SK-MEL-5 (cell line): ENCODE results near the gene TNK2. TPM values are rescaled to one million over a fixed set of nuclear protein-coding genes. Genes with fewer than 3 reads are reported as not detected.

ENCODE experiments used
- DNase-seq: peaks from one replicate; pipeline ENCODE4 v3.0.0-alpha.2; 2016; ENCODE audit warnings: low read depth, low spot score
- in situ Hi-C: cut with HindIII; loops from 2 replicates; pipeline ENCODE4 v1.10.0; 2016; ENCODE audit warnings: low sequenced_read_pairs, high pct_unique_total_duplicates, low pct_unique_long_range_greater_than_20kb
- total RNA-seq: library from RNA; depleted of rRNA; stranded (reverse); fragments of >200 nt; shearing (Covaris generic); gene quantifications from 2 replicates; pipeline ENCODE4 v1.2.3, GENCODE V29; 2014

The TNK2 gene
- total RNA-seq, 1 experiment from 2014 or later, result 9.0 TPM

DNA sequence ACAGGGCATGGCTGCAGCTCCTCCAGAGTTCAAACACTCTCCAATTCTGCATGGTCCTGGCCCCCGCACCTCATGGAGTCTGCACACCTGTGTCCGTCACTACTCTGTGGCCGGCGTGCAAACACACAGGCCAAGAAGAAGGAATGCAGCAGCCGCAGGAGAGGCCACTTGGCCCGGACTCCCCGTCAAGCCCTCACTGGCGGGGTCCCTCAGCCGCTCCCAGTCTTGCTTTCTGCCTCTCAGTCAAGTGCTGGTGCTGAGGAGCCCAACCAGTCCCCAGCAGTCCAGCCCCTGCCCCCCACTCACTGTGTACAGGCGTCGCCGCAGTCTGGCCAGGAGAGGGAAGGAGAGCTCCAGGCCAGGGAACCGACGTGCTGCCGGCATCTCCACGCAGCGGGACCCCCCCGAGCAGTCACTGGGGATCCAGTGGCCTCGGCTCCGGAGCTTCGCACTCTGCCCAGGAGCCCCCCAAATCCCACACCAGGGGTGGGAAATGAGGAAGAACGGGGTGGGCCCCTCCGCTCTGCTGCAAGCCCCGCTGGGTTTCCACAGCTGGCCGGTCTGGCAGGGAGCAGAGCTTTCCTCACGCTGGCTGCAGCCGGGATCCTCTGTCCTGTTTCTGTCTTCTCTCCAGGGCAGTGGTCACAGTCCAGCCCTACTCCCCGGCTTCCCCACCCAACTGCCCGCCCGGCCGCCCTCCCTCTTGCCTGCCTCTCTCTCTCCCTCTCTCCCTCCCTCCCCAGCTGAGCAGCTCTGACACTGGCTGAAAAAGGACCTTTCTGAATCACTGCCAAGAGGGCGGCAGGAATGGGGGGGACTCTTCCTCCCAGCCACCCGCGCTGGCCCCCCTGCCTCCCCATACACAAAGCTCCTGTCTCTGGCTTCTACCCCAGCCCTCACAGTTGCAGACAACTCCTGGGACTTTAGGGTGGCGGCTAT is 16.0 kb downstream of the TNK2 start:
- no peak for DNase-seq
- in situ Hi-C loops, result no loop called here

DNA sequence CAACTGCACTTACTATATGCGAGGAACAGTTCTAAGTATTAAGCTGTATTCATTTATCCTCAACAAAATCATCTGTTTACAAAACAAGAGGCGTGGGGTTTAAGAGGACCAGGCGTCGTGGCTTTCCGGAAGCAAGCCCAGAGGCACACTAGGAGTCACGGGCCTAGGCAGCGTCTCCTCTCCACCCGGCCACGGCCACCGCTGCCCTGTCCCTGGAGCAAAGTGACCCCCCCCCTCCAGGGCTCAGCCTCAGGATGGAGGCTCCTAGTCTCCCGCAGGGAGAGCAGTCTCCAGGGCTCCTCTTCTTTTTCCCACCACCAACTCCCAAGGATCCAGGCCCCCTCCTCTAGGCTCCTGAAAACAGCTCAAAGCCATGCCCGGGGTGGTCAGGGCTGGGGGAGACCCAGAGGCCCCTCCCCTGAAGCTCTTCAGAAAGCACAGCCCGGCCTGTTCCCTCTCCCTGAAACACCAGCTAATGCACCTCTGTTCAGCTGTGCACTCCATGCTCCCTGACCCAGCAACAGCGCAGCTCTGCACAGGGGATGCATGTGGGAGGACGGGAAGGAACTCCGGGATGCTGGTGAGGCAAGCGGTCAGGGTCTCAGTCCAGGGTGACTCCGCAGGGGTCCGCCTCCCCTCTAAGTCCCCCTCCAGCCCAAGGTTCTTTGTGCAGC is 16.8 kb downstream of the TNK2 start:
- in situ Hi-C loops, result no loop called here

GRCh38 chr3:195889870-195890295 is 18.5 kb downstream of the TNK2 start:
- in situ Hi-C loops, result no loop called here
- DNase-seq, result no peak

More for the DNA sequence above, 16.8 kb downstream of the TNK2 start:
- DNase-seq, result no peak

DNA sequence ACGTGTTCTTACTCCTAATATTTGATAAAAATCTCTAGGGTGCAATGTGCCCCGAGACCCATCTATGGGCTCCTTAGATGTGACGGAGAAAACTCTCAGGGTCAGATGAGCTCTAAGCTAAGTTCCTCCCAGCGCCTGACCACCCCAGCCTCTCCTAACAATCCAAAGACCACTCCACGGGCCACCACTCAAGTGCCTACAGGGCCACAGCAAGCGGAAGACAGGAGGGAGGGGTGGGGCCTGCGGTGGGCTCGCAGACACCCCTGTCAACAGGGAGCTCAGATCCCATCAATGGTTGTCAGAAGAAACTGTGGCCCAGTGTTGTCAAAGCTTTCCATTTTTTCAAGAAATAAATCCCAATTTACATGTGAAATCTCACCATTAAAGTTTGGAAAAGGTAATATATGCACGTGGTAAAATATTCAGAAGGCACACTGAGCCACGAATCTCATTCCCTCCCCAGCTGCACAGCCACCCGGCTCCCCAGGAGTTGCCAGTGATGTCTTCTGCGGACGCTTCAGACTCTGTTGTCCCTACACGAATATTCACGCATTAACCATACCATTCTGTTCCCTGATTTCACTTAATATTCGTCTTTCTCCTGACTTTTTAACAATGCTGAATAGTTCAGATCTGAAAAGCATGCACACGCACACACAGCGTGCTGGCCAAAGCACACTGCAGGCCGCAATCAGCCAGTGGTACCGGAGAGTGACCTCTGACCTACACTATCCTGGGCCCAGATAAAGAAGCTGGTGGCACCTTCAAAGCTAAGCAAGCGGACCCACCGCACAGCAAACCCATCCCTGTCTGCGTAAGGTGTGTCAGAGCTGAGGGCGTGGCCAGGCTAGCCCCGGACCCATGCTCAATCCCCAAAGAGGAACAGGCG is 19.1 kb downstream of the TNK2 start:
- in situ Hi-C loops, result no loop called here
- DNase-seq, result no peak

GRCh38 chr3:195888311-195888761 is 20.0 kb downstream of the TNK2 start:
- in situ Hi-C loops, result no loop called here
- no peak for DNase-seq

DNA sequence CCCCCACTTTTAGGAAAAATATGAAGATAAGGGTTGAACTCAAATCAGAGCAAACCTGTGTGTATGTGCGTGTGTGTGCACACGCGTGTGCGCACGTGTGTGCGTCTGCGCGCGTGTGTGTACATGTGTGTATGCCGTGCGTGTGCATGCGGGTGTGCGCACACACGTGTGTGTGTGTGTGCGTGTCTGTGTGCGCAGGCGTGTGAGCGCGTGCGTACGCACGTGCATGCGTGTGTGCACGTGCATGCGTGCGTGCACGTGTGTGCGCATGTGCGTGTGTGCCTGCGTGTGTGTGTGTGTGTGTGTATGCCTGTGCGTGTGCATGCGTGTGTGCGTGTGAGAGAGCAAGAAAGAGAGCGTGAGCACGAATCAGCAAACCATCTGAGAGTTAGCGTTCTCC is 20.7 kb downstream of the TNK2 start:
- no peak for DNase-seq
- in situ Hi-C loops, result no loop called here

- in situ Hi-C loops, result no loop called here
- DNase-seq, result no peak
These were observed 21.9 kb downstream of the TNK2 start for GRCh38 chr3:195886181-195887141.

DNA sequence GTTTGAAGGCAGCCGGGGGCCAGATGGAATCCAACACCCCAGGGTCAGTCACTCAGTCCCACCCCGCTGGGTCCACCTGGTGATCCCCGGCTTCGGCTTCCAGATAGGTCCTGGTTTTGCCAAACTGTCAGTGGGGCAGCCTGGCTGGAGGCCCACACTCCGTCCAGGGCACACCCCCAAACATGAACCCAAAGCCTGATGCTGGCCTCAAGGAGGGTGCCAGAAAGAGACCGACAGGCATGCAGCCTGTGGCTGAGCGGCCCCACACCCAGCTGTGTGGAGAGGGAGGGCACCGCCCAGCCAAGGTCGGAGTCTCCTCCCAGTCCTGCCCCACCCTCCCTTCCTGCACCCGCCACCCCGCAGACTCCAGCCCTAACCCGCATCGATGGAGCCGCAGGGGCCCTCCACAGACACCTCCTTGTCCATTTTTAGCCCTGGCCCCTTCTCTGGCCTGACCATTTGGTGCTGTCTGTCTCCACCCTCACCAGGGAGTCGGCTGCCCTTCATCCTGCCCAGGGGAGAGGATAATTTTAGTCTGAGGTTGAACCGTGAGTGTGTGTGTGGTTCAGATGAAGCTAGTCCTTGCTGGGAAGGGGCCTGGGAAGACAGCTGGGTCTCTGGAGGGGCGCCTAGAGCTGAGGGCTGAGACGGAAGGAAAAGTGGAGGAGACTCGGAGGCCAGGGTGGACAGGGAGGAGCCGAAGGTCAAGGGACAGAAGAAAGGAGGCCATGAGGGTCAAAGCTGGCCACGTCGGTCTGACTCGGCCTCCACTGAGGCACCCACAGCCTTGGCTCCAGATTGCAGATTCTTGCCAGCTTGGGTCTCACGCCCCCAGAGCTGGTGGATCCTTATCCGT is 23.1 kb downstream of the TNK2 start:
- in situ Hi-C loops, result no loop called here
- no peak for DNase-seq

DNA sequence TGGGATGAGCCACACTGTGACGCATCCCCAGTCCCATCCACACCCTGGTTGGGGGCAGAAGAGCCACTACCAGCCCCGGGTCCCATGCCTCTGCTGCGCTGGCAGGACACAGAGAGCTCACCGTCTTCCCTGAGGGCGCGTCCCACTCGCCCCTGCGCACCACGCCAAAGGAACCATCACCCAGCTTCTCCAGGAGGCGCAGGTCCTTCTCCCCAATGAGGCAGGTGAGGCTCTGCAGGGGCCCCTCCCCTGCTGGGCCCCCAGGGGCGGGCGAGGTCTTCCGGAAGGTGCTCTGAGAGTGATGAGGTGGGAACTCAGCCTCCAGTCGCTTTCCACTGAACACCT is 23.7 kb downstream of the TNK2 start:
- DNase-seq, result no peak
- in situ Hi-C loops, result no loop called here

DNA sequence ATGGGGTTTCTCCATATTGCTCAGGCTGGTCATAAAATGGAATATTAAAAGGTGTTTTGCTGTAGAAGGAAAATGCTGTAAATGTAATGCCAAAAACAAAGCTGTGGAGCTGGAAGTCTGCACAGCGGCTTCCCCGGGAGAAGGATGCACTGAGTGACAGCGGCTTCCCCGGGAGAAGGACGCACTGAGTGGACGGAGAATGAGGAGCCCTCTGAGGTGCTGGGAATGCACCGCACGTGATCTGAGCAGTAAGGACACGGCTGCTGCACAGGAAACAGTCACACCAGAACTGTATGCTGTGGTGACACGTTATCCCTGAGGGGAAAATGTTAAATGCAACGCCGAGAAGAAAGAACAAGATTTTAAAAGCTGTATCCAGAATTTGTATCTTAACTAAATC is 24.6 kb downstream of the TNK2 start:
- no peak for DNase-seq
- in situ Hi-C loops, result no loop called here

DNA sequence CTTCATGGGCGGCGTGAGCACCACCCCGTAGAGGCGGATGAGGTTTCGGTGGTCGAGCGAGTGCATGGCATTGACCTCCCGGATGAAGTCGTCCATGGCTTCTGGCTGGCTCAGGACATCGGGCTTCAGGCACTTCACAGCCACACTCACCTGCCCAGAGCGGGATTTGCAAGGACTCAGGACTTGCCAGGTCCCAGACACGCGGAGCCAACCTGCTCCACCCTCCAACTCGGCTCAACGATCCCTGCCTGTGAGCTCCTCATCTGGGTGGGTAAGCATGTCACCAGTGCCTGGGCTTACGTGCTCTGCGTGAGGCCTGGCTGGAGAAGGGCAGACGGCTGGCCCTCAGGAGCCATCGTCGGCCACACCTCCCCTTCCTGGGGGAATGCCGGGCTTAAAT is 25.2 kb downstream of the TNK2 start:
- DNase-seq, result no peak
- in situ Hi-C loops, result no loop called here

DNA sequence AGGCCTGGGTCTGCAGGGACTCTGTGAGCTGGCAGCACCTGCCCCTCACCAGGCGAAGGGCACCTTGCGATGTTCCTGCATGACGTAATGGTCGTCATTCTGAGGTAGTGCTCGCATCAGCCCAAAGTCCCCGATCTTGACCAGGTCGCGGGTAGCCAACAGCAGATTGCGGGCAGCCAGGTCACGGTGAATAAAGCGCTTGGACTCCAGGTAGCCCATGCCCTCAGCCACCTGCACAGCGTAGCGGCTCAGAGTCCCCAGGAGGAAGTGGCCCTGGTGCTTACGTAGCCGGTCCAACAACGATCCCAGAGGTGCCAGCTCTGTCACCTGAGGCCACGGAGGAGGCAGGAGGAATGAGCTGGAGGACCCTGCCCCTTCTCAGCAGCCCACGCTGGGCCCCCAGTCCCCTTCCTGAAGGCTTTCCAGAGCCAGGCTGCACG is 26.3 kb downstream of the TNK2 start:
- in situ Hi-C loops, result no loop called here

DNA sequence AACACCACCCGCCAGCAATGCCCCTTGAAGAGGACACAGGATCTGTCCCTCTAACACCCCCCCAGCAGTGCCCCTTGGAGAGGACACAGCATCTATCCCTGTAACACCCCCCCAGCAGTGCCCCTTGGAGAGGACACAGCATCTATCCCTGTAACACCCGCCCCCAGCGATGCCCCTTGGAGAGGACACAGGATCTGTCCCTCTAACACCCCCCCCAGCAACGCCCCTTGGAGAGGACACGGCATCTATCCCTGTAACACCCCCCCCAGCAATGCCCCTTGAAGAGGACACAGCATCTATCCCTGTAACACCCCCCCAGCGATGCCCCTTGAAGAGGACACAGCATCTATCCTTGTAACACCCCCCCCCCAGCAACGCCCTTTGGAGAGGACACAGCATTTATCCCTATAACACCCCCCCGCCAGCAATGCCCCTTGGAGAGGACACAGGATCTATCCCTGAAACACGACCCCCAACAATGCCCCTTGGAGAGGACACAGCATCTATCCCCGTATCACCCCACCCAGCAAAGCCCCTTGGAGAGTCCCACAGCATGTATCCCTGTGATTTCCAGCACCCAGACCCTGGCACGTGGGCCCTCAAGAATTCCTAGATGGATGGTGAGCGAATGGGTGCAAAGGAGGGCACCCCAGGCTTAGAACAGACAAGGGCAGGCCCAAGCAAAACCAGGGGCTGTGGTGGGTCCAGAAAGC is 26.9 kb downstream of the TNK2 start:
- in situ Hi-C loops, result no loop called here
- DNase-seq, result no peak

More for the DNA sequence above, 26.3 kb downstream of the TNK2 start:
- no peak for DNase-seq

DNA sequence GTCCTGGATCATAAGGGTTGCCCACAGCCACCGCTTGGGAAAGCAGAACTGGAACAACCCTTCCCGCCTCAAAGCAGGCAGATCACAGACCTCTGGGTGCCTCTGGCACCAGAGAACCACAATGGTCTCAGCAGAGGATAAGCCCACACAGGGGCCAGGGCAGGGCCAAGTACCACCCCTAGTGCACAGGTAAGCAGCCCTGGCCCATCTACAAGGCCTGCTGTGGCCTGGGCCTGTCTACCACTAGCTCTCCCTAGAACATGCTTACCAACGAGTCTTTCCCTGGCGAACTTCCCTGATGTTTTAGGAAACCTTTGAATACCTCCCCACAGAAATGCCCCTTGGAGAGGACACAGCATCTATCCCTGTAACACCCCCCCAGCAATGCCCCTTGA is 28.3 kb downstream of the TNK2 start:
- in situ Hi-C loops, result no loop called here
- no peak for DNase-seq

GRCh38 chr3:195879416-195880036 is 28.8 kb downstream of the TNK2 start:
- no peak for DNase-seq
- in situ Hi-C loops, result no loop called here
